ENCODE measurements around the gene NR1H3.

DNA sequence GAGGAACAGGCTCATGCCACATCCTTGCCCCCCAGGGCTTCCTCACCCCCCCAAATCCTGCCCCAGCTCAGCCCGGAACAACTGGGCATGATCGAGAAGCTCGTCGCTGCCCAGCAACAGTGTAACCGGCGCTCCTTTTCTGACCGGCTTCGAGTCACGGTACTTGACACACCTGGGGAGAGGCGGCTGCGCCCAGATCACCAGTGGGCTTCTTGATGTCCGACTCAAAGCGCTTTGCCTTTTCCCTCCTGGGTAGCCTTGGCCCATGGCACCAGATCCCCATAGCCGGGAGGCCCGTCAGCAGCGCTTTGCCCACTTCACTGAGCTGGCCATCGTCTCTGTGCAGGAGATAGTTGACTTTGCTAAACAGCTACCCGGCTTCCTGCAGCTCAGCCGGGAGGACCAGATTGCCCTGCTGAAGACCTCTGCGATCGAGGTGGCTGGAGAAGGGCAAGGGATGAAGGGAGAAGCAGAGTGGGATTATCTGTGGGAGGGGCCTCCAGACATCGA lies 3.5 kb downstream of the NR1H3 start:
- TF ChIP-seq CTCF (conservative IDR thresholded peaks at IDR 0.05; ENCODE audit: low read depth, low read length) (no peak), CEBPB (IDR thresholded peaks at IDR 0.05; ENCODE audit: low read depth, low read length) (no peak), SMC3 (IDR thresholded peaks at IDR 0.05; ENCODE audit: low read depth, low read length) (no peak), POLR2A (IDR thresholded peaks at IDR 0.05; ENCODE audit: low read depth, low read length) (no peak), ELK1 (IDR thresholded peaks at IDR 0.05; ENCODE audit: borderline replicate concordance, low read depth, low read length) (no peak), MAFK (IDR thresholded peaks at IDR 0.05; ENCODE audit: low read depth, low read length) (no peak), MXI1 (IDR thresholded peaks at IDR 0.05; ENCODE audit: borderline replicate concordance, low read depth, low read length) (no peak), RFX5 (IDR thresholded peaks at IDR 0.05; ENCODE audit: low read depth, low read length) (no peak), CHD1 (IDR thresholded peaks at IDR 0.05; ENCODE audit: low read depth, low read length) (no peak), RAD21 (IDR thresholded peaks at IDR 0.05; ENCODE audit: low read length) (no peak), BHLHE40 (IDR thresholded peaks at IDR 0.05; ENCODE audit: low read depth, low read length) (no peak)
- TF ChIP-seq, protein P1, sequence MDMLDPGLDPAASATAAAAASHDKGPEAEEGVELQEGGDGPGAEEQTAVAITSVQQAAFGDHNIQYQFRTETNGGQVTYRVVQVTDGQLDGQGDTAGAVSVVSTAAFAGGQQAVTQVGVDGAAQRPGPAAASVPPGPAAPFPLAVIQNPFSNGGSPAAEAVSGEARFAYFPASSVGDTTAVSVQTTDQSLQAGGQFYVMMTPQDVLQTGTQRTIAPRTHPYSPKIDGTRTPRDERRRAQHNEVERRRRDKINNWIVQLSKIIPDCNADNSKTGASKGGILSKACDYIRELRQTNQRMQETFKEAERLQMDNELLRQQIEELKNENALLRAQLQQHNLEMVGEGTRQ (IDR thresholded peaks at IDR 0.05; ENCODE audit: low read depth, low read length), result no peak
